GM12878 (cell line): ENCODE measurements around the gene OSBPL10. TPM values are rescaled to one million over a fixed set of nuclear protein-coding genes. Genes with fewer than 3 reads are reported as not detected.

ENCODE experiments used
- ATAC-seq: fragments of 200-7000 bp; cut with Tn5 transposase; 3 replicates; pipeline ENCODE4 v1.9.1; 2020; ENCODE audit warnings: mild to moderate bottlenecking, moderate library complexity
- BruUV-seq: library from RNA; stranded (reverse); fragments of 400-500 nt; replicated peaks from 2 replicates; lab custom pipeline; 2021; lab: Mats Ljungman, UMichigan
- CTCF ChIA-PET: fragments of 300-600 bp; sonication (Branson Sonifier 250); formaldehyde crosslinking; extraction: SDS; loops from one replicate; lab custom pipeline; 2021; ENCODE audit warnings: inconsistent platforms; lab: Yijun Ruan, JAX
- POLR2A ChIA-PET: fragments of 350-600 bp; formaldehyde crosslinking; extraction: SDS; loops from one replicate; lab custom pipeline; 2021; ENCODE audit warnings: inconsistent platforms; lab: Charles Lee
- RAD21 ChIA-PET: fragments of 300-600 bp; sonication (Branson Sonifier 250); formaldehyde crosslinking; loops from one replicate; lab custom pipeline; 2023; ENCODE audit warnings: antibody characterized with exemption; ENCODE audit not compliant: unreplicated experiment; lab: Charles Lee
- SMC1A ChIA-PET: fragments of 300-600 bp; sonication (Branson Sonifier 250); formaldehyde crosslinking; loops from one replicate; lab custom pipeline; 2023; ENCODE audit not compliant: unreplicated experiment, uncharacterized antibody; lab: Charles Lee
- DNase-seq: peaks from one replicate; pipeline ENCODE4 v3.0.0-alpha.2; 2011; ENCODE audit warnings: low read depth, low spot score
- FAIRE-seq: peaks from 3 replicates; lab custom pipeline; 2011; peaks lifted over from hg19 to GRCh38; lab: Jason Lieb, UNC
- H2AFZ ChIP-seq: 2 replicates; pipeline ENCODE4 v1.6.0; 2011; ENCODE audit warnings: low read depth, low read length, control low read depth; ENCODE audit not compliant: control insufficient read depth
- H3K27ac ChIP-seq: 2 replicates; pipeline ENCODE4 v1.5.1; 2011; ENCODE audit warnings: control low read depth; ENCODE audit not compliant: control insufficient read depth, insufficient read depth
- H3K27me3 ChIP-seq, 2 experiments: replicated peaks in 1 of 2; 2 replicates each; pipeline versions ENCODE4 v1.6.0 to v1.6.1; 2011; ENCODE audit warnings: low read length in 1 of 2; ENCODE audit not compliant: control insufficient read depth in 2 of 2, insufficient read depth in 2 of 2
- H3K36me3 ChIP-seq, 2 experiments: 2 replicates each; pipeline ENCODE4 v1.5.1; 2011; ENCODE audit warnings: low read length in 1 of 2; ENCODE audit not compliant: control insufficient read depth in 2 of 2, insufficient read depth in 2 of 2
- H3K4me1 ChIP-seq: 2 replicates; pipeline ENCODE4 v1.6.1; 2011; ENCODE audit warnings: mild to moderate bottlenecking, low read length, moderate library complexity, mixed read lengths; ENCODE audit not compliant: control insufficient read depth, insufficient read depth
- H3K4me2 ChIP-seq: 2 replicates; pipeline ENCODE4 v1.6.0; 2011; ENCODE audit warnings: control low read depth; ENCODE audit not compliant: control insufficient read depth, insufficient read depth
- H3K4me3 ChIP-seq: fragments of 200-600 bp; sonication (generic); 2 replicates; pipeline ENCODE4 v1.5.1; 2016
- H3K79me2 ChIP-seq: 2 replicates; pipeline ENCODE4 v1.6.0; 2011; ENCODE audit warnings: low read length; ENCODE audit not compliant: control insufficient read depth, insufficient read depth
- H3K9ac ChIP-seq: 2 replicates; pipeline ENCODE4 v1.8.0; 2011; ENCODE audit warnings: low read length, control low read depth, mixed read lengths; ENCODE audit not compliant: control insufficient read depth, insufficient read depth
- H3K9me3 ChIP-seq: replicated peaks from 3 replicates; pipeline ENCODE4 v1.5.1; 2011; ENCODE audit warnings: mild to moderate bottlenecking, low read length; ENCODE audit not compliant: control insufficient read depth, insufficient read depth
- H4K20me1 ChIP-seq: 2 replicates; pipeline ENCODE4 v1.6.0; 2011; ENCODE audit not compliant: control insufficient read depth, insufficient read depth
- BHLHE40 ChIP-seq, 2 experiments: fragments of 450-650 bp in 1 of 2; IDR thresholded peaks; 2 replicates each; pipeline ENCODE4 v1.6.1; 2011 to 2017; ENCODE audit warnings: low read depth in 2 of 2, borderline replicate concordance in 1 of 2, improper control_type of control experiment in 1 of 2, low read length in 1 of 2, mild to moderate bottlenecking in 1 of 2
- BRCA1 ChIP-seq: IDR thresholded peaks from 2 replicates; pipeline ENCODE4 v1.6.1; 2011; ENCODE audit warnings: low read depth, low read length, improper control_type of control experiment
- HCFC1 ChIP-seq: fragments of 150-350 bp; IDR thresholded peaks from 2 replicates; pipeline ENCODE4 v1.6.1; 2014; ENCODE audit warnings: low read length
- KDM1A ChIP-seq: fragments of 200-600 bp; sonication (generic); IDR thresholded peaks from 2 replicates; pipeline ENCODE4 v1.6.1; 2016; ENCODE audit warnings: borderline replicate concordance
- MTA2 ChIP-seq: fragments of 450-650 bp; IDR thresholded peaks from 2 replicates; pipeline ENCODE4 v1.6.1; 2016; ENCODE audit warnings: low read depth, mild to moderate bottlenecking, moderate library complexity
- MTA3 ChIP-seq: IDR thresholded peaks from 2 replicates; pipeline ENCODE4 v1.6.1; 2012; ENCODE audit warnings: low read length, inconsistent platforms, borderline replicate concordance
- NBN ChIP-seq: fragments of 450-650 bp; IDR thresholded peaks from 2 replicates; pipeline ENCODE4 v1.6.1; 2016
- NFYB ChIP-seq: IDR thresholded peaks from 2 replicates; pipeline ENCODE4 v1.6.1; 2011; ENCODE audit warnings: low read depth, mild to moderate bottlenecking, low read length, improper control_type of control experiment, moderate library complexity; ENCODE audit not compliant: insufficient read depth
- NR2C2 ChIP-seq: IDR thresholded peaks from 2 replicates; pipeline ENCODE4 v1.6.1; 2011; ENCODE audit warnings: borderline replicate concordance, low read depth; ENCODE audit not compliant: control insufficient read depth, insufficient read length
- NRF1 ChIP-seq: conservative IDR thresholded peaks from 2 replicates; pipeline ENCODE4 v1.6.1; 2011; ENCODE audit warnings: mild to moderate bottlenecking, low read depth, low read length, improper control_type of control experiment
- POU2F2 ChIP-seq: IDR thresholded peaks from 3 replicates; pipeline ENCODE4 v1.6.1; 2011; ENCODE audit warnings: low read depth, mild to moderate bottlenecking, low read length, borderline replicate concordance
- REST ChIP-seq: IDR thresholded peaks from 2 replicates; pipeline ENCODE4 v1.6.1; 2012; ENCODE audit warnings: mild to moderate bottlenecking, low read depth, low read length
- SPI1 ChIP-seq: IDR thresholded peaks from 2 replicates; pipeline ENCODE4 v1.6.1; 2011; ENCODE audit warnings: low read depth, mild to moderate bottlenecking, low read length, moderate library complexity, borderline replicate concordance; ENCODE audit not compliant: insufficient read depth
- USF2 ChIP-seq: IDR thresholded peaks from 2 replicates; pipeline ENCODE4 v1.6.1; 2011; ENCODE audit warnings: low read depth, low read length, improper control_type of control experiment, borderline replicate concordance
- WRNIP1 ChIP-seq: IDR thresholded peaks from 2 replicates; pipeline ENCODE4 v1.6.1; 2011; ENCODE audit warnings: low read depth, low read length, improper control_type of control experiment, borderline replicate concordance
- YBX1 ChIP-seq: fragments of 450-650 bp; IDR thresholded peaks from 2 replicates; pipeline ENCODE4 v1.6.1; 2016; ENCODE audit warnings: antibody characterized with exemption
- YY1 ChIP-seq: IDR thresholded peaks from 2 replicates; pipeline ENCODE4 v1.6.1; 2011; ENCODE audit warnings: low read depth, mild to moderate bottlenecking, low read length
- ZNF207 ChIP-seq: fragments of 450-650 bp; IDR thresholded peaks from 2 replicates; pipeline ENCODE4 v1.6.1; 2014; ENCODE audit warnings: antibody characterized with exemption, mild to moderate bottlenecking, borderline replicate concordance
- WGBS: methylation state at CpG from one replicate; pipeline ENCODE4 v1.1.6; 2016; ENCODE audit warnings: low lambda C conversion rate; ENCODE audit not compliant: insufficient replicate concordance, insufficient coverage; ENCODE audit errors: missing lambda C conversion rate; 5-methylcytosine and 5-hydroxymethylcytosine counted together
- in situ Hi-C: fragments of 300-500 bp; cut with MboI; formaldehyde crosslinking; loops from 9 replicates; pipeline ENCODE4 v1.14.3; 2018; ENCODE audit warnings: mixed read lengths
- intact Hi-C: fragments of 100-400 bp; cut with micrococcal nuclease; formaldehyde crosslinking; loops from one replicate; pipeline ENCODE4 v1.14.2; 2022; ENCODE audit not compliant: unreplicated experiment
- polyA plus RNA-seq, 11 experiments: library from polyadenylated mRNA; depleted of rRNA in 4 of 11; unstranded in 6 of 11; stranded (reverse) in 5 of 11; fragments of >200 nt; fragmentation: Nextera tagmentation in 4 of 11; fragmentation: Illumina TruSeq in 1 of 11; extraction: Ambion mirVana in 4 of 11; extraction: Trizol in 1 of 11; gene quantifications; 1 replicate in 1 of 11; 2 replicates in 10 of 11; pipeline versions ENCODE4 v1.2.1 to v1.2.3, GENCODE V29; 2011 to 2016; ENCODE audit warnings: inconsistent platforms in 2 of 11, missing spikeins in 2 of 11, low read depth in 1 of 11
- total RNA-seq, 4 experiments: library from RNA; depleted of rRNA in 3 of 4; stranded (reverse); fragments of >200 nt in 3 of 4; fragmentation: Illumina TruSeq in 1 of 4; extraction: Trizol in 1 of 4; gene quantifications; 2 replicates each; pipeline versions ENCODE4 v1.2.1 to v1.2.3, GENCODE V29; 2013 to 2021

Gene OSBPL10
- total and polyA plus RNA-seq, 10 of the 15 experiments (the other 5 are each of a cell fraction or from before 2014, with no cell fraction given), result 0.03 to 0.25 (median 0.09) TPM; not detected in 5

GRCh38 chr3:31636049-31636448, 345.0 kb downstream of the OSBPL10 start:
- DNase-seq, result no peak
- BruUV-seq, result no TSS peak
- no peak overlapping the region for H3K4me3 ChIP-seq
- H3K9me3 ChIP-seq, result no peaks in the 10 kb centered on the region
- no peak for FAIRE-seq
- H3K27ac ChIP-seq, result no peak overlapping the region
- no peak overlapping the region for H3K4me2 ChIP-seq
- H3K79me2 ChIP-seq, result no peaks in the 10 kb centered on the region
- TF ChIP-seq MTA3 (no peak), POU2F2 (no peak), BRCA1 (no peak), HCFC1 (no peak), KDM1A (no peak), NFYB (no peak), MTA2 (no peak), USF2 (no peak), WRNIP1 (no peak), YBX1 (no peak), SPI1 (no peak), REST (no peak), NRF1 (no peak), BHLHE40 (IDR thresholded peaks at IDR 0.05; ENCODE audit: borderline replicate concordance in 1 of 2, low read depth in 2 of 2, low read length in 1 of 2) (no peak), NR2C2 (no peak), NBN (no peak), YY1 (no peak), ZNF207 (no peak)
- RAD21 ChIA-PET, result interaction anchor here (0.9 kb wide), 1 partner anchor 103 kb away, joined by 4 read pairs; the partner anchor contains the start of gene STT3B
- H3K9ac ChIP-seq, result no peak overlapping the region
- no peaks in the 10 kb centered on the region for H4K20me1 ChIP-seq
- POLR2A ChIA-PET, result no interaction called here
- CTCF ChIA-PET, result interaction anchor here (0.6 to 1.8 kb wide), 6 partner anchors 10 to 86 kb away, joined by 3 to 4 read pairs (median 3); no protein-coding TSS in a partner anchor
- SMC1A ChIA-PET, result interaction anchor here (2.0 to 4.0 kb wide), 2 partner anchors 9 to 11 kb away, joined by 7 to 28 read pairs; no protein-coding TSS in a partner anchor
- peaks cover 7% of the 10 kb centered on the region; the same call in 1 of the 2 replicates for H3K4me1 ChIP-seq
- intact Hi-C loops (no loop called here), in situ Hi-C loops (no loop called here)
- WGBS, result 75% methylated on average over 4 of the region's 4 CpGs
- no peaks in the 10 kb centered on the region for H3K27me3 ChIP-seq
- no peak for ATAC-seq
- peaks cover 2 to 12% of the 10 kb centered on the region in 2 experiments; a peak in 3 of 4 replicates for H3K36me3 ChIP-seq
- no peak overlapping the region for H2AFZ ChIP-seq
